Lower lobe of right lung (tissue), 2 donors: ENCODE results near the gene CBX1. TPM values are rescaled to one million over a fixed set of nuclear protein-coding genes. Genes with fewer than 3 reads are reported as not detected.
"Not testable (repeated sequence)": the region's sequence is repeated elsewhere in the genome, so short reads cannot be mapped to it uniquely, and the experiment has no call there.

Source experiments
- ATAC-seq, 2 donors: fragments of 200-7000 bp; cut with Tn5 transposase; one replicate each; pipeline ENCODE4 v1.9.1; 2020 to 2022; ENCODE audit warnings: mild to moderate bottlenecking in 2 of 2, moderate library complexity in 2 of 2
- DNase-seq: peaks from one replicate; pipeline ENCODE4 v3.0.0-alpha.2; 2020
- H3K27ac ChIP-seq: fragments of 200-600 bp; one replicate; pipeline ENCODE4 v1.8.0; 2022
- H3K27me3 ChIP-seq: fragments of 200-600 bp; one replicate; pipeline ENCODE4 v1.8.0; 2022; ENCODE audit warnings: low read depth
- H3K36me3 ChIP-seq: fragments of 200-600 bp; one replicate; pipeline ENCODE4 v1.8.0; 2022; ENCODE audit warnings: mild to moderate bottlenecking
- H3K4me1 ChIP-seq: fragments of 200-600 bp; one replicate; pipeline ENCODE4 v1.8.0; 2022
- H3K4me3 ChIP-seq: fragments of 200-600 bp; one replicate; pipeline ENCODE4 v1.8.0; 2022; ENCODE audit warnings: mild to moderate bottlenecking
- H3K9me3 ChIP-seq: fragments of 200-600 bp; one replicate; pipeline ENCODE4 v1.8.0; 2022
- intact Hi-C: fragments of 100-400 bp; cut with DNase I; formaldehyde crosslinking; loops from one replicate; pipeline ENCODE4 v1.11.0; 2022
- total RNA-seq: library from RNA; stranded (reverse); fragmentation: NEBNext Ultra II Directional; extraction: Animal tissue kit (Norgen Biotek cat#: 25700); gene quantifications from one replicate; pipeline ENCODE4 v1.2.1, GENCODE V29; 2021
- TF ChIP-seq, protein P1 (sequence below): fragments of 200-600 bp; IDR thresholded peaks from one replicate; pipeline ENCODE4 v1.8.0; 2022; ENCODE audit warnings: antibody characterized with exemption, mild to moderate bottlenecking
- donor health status: DM: no; HTN: yes; CAD: no; lungs with severe emphysema.

Gene CBX1
- total RNA-seq, 1 donor from 2014 or later, result 30.7 TPM

DNA sequence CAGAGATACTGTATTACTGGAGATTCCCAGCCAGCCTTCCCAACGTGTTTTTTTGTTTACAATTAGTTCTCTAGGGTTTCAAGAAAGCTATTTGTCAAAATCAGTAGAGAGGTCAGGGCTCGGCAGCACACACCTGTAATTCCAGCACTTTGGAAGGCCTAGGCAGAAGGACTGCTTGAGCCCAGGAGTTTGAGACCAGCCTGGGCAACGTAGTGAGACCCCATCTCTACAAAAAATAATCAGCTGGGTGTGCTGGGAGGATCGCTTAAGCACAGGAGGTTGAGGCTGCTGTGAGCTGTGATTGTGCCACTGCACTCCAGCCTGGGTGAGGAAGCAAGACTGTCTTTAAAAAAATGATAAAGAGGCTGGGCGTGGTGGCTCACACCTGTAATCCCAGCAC is 19.4 kb downstream of the CBX1 start:
- Histone ChIP-seq H3K27ac (no peak overlapping the region), H3K4me3 (no peak overlapping the region), H3K4me1 (peaks cover 18% of the 10 kb centered on the region), H3K9me3 (no peaks in the 10 kb centered on the region), H3K27me3 (no peaks in the 10 kb centered on the region), H3K36me3 (peaks cover under 1% of the 10 kb centered on the region)
- intact Hi-C loops, result no loop called here
- ATAC-seq (no peak), DNase-seq (no peak)
- TF ChIP-seq, protein P1, sequence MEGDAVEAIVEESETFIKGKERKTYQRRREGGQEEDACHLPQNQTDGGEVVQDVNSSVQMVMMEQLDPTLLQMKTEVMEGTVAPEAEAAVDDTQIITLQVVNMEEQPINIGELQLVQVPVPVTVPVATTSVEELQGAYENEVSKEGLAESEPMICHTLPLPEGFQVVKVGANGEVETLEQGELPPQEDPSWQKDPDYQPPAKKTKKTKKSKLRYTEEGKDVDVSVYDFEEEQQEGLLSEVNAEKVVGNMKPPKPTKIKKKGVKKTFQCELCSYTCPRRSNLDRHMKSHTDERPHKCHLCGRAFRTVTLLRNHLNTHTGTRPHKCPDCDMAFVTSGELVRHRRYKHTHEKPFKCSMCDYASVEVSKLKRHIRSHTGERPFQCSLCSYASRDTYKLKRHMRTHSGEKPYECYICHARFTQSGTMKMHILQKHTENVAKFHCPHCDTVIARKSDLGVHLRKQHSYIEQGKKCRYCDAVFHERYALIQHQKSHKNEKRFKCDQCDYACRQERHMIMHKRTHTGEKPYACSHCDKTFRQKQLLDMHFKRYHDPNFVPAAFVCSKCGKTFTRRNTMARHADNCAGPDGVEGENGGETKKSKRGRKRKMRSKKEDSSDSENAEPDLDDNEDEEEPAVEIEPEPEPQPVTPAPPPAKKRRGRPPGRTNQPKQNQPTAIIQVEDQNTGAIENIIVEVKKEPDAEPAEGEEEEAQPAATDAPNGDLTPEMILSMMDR, result no peak

DNA sequence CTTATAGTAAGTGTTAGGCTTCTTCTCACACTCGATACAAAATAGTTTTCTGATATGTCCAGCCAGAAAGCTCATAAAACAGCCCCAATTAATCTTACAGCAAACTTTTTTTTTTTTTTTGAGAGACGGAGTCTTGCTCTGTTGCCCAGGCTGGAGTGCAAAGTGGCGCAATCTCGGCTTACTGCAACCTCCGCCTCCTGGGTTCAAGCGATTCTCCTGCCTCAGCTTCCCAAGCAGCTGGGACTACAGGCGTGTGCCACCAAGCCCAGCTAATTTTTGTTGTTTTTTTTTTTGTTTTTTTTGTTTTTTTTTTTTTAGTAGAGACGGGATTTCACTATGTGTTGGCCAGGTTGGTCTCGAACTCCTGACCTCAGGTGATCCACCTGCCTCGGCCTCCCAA is 24.1 kb downstream of the CBX1 start:
- H3K4me3 ChIP-seq, H3K27me3 ChIP-seq, H3K4me1 ChIP-seq, ATAC-seq, intact Hi-C loops, H3K9me3 ChIP-seq, DNase-seq, H3K27ac ChIP-seq: not testable (repeated sequence)
- peaks cover 36% of the 10 kb centered on the region for H3K36me3 ChIP-seq

DNA sequence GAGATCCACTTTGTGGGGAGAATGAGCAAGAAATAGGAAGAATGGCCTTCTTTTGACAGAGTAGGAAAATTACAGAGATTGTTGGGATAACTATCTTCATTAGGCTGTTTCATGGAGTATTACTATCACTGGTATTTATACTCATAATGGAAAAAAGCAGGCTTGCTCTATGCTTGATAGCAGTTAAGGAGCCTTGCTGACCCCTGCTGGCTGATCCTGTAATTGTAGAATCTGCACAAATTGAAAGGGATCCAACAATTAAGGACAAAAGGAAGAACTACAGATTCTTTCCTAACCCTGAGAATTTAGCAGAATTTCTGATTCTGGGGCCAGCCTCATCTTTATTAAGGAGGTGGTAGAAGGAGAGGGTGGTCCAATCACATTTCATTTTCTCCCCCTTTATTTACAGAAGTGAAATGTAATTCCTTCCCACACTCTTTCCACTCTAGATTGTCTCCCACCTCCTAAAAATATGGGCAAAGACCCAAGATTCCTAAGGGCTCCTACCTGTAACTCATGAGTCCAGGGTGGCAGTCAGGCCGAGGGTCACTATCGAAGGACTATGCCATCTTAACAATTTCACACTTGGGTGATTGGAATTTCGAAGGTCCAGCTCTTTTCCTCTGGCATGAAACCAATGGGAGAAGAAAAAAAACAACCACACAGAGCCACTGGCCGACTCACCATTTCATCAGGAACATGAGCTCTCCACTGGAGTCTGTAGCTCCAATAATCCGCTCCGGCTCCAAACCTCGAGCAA is 26.8 kb downstream of the CBX1 start:
- TF ChIP-seq, protein P1, result peak; percentile 79

DNA sequence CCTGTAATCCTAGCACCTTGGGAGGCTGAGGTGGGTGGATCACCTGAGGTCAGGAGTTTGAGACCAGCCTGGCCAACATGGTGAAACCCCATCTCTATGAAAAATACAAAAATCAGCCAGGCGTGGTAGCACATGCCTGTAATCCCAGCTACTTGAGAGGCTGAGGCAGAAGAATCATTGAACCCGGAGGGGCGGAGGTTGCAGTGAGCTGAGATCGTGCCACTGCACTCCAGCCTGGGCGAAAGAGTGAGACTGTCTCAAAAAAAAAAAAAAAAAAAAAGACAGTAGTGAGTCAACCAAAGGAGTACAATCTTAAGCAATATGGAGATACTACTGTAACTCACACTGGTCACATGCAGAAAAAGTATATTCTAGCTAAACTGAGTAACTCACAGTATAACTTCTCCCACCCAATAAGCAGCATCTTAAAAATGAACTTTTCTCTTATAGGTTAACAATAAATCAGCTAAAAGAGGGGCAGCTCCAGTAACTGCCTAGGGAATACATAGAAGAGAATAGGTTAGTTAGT is 27.6 kb downstream of the CBX1 start:
- not testable (repeated sequence) for DNase-seq, H3K4me3 ChIP-seq, H3K27ac ChIP-seq, H3K27me3 ChIP-seq, H3K9me3 ChIP-seq, H3K4me1 ChIP-seq, ATAC-seq
- intact Hi-C loops, result loop anchor here (5.0 kb wide), 1 partner anchor 46 kb away; no protein-coding TSS in a partner anchor
- H3K36me3 ChIP-seq, result peaks cover 67% of the 10 kb centered on the region

More for the DNA sequence above, 26.8 kb downstream of the CBX1 start:
- peak; percentile 65 for DNase-seq
- H3K36me3 ChIP-seq, result peaks cover 62% of the 10 kb centered on the region
- peak; percentile 86 to 90 for ATAC-seq
- H3K9me3 ChIP-seq, result no peaks in the 10 kb centered on the region
- no peaks in the 10 kb centered on the region for H3K27me3 ChIP-seq
- H3K27ac ChIP-seq, result no peak overlapping the region
- H3K4me1 ChIP-seq, result no peaks in the 10 kb centered on the region
- no peak overlapping the region for H3K4me3 ChIP-seq
- intact Hi-C loops, result loop anchor here (5.0 kb wide), 1 partner anchor 47 kb away; no protein-coding TSS in a partner anchor

DNA sequence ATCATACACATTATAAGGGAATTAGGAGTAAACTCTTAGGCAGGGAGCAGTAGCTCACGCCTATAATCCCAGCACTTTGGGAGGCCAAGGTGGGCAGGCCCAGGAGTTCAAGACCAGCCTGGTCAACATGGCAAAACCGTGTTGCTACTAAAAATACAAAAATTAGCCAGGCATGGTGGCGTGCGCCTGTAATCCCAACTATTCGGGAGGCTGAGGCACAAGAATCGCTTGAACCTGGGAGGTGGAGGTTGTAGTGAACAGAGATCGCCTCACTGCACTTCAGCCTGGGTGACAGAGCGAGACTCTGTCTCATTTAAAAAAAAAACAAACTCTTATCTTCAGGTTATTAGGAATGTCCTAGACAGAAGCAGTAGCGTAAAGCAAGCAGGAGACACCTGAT is 28.5 kb downstream of the CBX1 start:
- intact Hi-C loops, result loop anchor here (5.0 kb wide), 1 partner anchor 46 kb away; no protein-coding TSS in a partner anchor
- H3K36me3 ChIP-seq, result peaks cover 76% of the 10 kb centered on the region
- not testable (repeated sequence) for ATAC-seq, H3K4me3 ChIP-seq, DNase-seq, H3K27me3 ChIP-seq, H3K4me1 ChIP-seq, H3K27ac ChIP-seq, H3K9me3 ChIP-seq

DNA sequence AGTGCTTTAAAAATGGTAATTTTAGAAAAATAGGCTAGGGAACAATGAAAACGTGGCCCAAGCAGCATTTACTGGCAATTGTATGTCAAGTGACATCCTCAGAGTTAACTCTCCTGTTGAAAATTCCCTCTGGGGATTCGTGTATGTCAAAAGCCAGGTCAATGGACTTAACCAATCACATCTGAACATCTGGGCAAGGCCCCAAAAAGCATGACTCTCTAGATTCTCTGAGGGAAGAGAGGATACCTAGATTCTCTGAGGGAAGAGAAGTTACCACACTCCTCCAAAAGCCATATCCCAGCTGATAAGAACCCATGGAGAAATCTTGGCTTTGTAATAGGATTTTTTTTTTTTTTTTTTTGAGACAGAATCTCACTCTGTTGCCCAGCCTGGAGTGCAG is 29.6 kb downstream of the CBX1 start:
- Histone ChIP-seq H3K4me1 (no peaks in the 10 kb centered on the region), H3K36me3 (peaks cover 85% of the 10 kb centered on the region), H3K27ac (no peak overlapping the region), H3K4me3 (no peak overlapping the region), H3K27me3 (no peaks in the 10 kb centered on the region), H3K9me3 (no peaks in the 10 kb centered on the region)
- DNase-seq (no peak), ATAC-seq (no peak)
- TF ChIP-seq, protein P1, result no peak
- intact Hi-C loops, result loop anchor here (5.0 kb wide), 1 partner anchor 44 kb away; no protein-coding TSS in a partner anchor

DNA sequence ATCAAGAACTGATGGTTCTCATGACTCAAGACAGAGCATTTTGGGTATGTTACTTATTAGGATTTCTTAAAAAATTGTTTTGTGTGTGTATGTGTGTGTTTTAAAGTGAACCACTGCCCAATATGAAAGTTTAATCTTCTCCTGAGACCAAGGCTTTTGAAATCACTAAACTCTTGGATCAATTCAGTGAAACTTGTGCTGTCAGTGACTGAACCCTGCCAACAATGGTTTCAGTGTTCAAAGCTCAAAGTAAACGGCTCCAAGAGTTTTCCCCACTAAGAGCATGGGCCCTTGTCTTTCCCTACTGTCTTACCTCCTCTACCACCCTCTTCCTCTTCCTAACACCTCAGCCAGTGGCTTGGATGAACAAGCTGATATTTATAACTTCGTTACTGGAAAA is 31.1 kb downstream of the CBX1 start:
- intact Hi-C loops, result loop anchor here (5.0 kb wide), 1 partner anchor 43 kb away; no protein-coding TSS in a partner anchor
- H3K9me3 ChIP-seq, result no peaks in the 10 kb centered on the region
- TF ChIP-seq, protein P1, result no peak
- no peaks in the 10 kb centered on the region for H3K27me3 ChIP-seq
- ATAC-seq (no peak), DNase-seq (no peak)
- no peak overlapping the region for H3K27ac ChIP-seq
- peaks cover 85% of the 10 kb centered on the region for H3K36me3 ChIP-seq
- H3K4me1 ChIP-seq, result peaks cover 5% of the 10 kb centered on the region
- H3K4me3 ChIP-seq, result no peak overlapping the region
